Measurements from ENCODE around the gene DENND11. TPM values are rescaled to one million over a fixed set of nuclear protein-coding genes. Genes with fewer than 3 reads are reported as not detected.
A peak's percentile ranks its signal among the peaks of the same experiment; 100 is the strongest.

DENND11 gene
- total and polyA plus RNA-seq, 11 donors: 3.5 to 15.3 (median 8.4) TPM

DNA sequence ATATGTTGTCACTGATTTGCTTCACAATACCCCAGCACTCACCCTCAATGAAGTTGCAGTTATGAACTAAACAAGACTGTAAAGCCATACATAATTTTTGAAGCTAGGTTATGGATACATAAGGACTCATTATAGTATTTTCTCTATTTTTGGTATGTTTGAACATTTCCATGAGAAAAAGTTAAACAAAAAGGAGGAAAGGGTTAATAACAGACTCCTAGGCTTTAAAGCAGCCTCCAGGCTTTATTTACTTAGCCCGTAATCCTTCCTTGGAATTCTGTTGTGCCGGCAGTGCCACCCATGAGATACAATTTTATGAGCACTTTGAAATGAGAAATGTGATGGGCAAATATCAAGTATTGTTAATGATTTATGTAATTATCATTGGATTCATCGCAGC lies 2.1 kb upstream of the DENND11 start:
- H3K4me3 ChIP-seq: no peak overlapping the region
- TF ChIP-seq POLR2A (IDR thresholded peaks at IDR 0.05): no peak
- TF ChIP-seq, protein P1, sequence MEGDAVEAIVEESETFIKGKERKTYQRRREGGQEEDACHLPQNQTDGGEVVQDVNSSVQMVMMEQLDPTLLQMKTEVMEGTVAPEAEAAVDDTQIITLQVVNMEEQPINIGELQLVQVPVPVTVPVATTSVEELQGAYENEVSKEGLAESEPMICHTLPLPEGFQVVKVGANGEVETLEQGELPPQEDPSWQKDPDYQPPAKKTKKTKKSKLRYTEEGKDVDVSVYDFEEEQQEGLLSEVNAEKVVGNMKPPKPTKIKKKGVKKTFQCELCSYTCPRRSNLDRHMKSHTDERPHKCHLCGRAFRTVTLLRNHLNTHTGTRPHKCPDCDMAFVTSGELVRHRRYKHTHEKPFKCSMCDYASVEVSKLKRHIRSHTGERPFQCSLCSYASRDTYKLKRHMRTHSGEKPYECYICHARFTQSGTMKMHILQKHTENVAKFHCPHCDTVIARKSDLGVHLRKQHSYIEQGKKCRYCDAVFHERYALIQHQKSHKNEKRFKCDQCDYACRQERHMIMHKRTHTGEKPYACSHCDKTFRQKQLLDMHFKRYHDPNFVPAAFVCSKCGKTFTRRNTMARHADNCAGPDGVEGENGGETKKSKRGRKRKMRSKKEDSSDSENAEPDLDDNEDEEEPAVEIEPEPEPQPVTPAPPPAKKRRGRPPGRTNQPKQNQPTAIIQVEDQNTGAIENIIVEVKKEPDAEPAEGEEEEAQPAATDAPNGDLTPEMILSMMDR (IDR thresholded peaks at IDR 0.05): no peak
- no peaks in the 10 kb centered on the region for H3K27me3 ChIP-seq
- 85 to 89% (median 88%) methylated on average over 3 of the region's 3 CpGs for WGBS, 4 donors
- DNase-seq (no peak), ATAC-seq (no peak)
- no peak overlapping the region for H3K27ac ChIP-seq
- H3K9me3 ChIP-seq: no peaks in the 10 kb centered on the region
- intact Hi-C loops (cut with DNase I): loop anchor here in 1 of 10 donors (5.0 kb wide), 1 partner anchor 52 kb away; no protein-coding TSS in a partner anchor
- no peaks in the 10 kb centered on the region for H3K36me3 ChIP-seq
- H3K4me1 ChIP-seq: peaks cover 0 to 28% (median 14%) of the 10 kb centered on the region in 12 donors

GRCh38 chr7:141702892-141703291 lies 926 bp upstream of the DENND11 start:
- no peak for TF ChIP-seq POLR2A (IDR thresholded peaks at IDR 0.05)
- TF ChIP-seq, protein P1 (IDR thresholded peaks at IDR 0.05): no peak
- Histone ChIP-seq H3K4me1 (peaks cover 0 to 38% (median 16%) of the 10 kb centered on the region in 12 donors), H3K36me3 (no peaks in the 10 kb centered on the region), H3K4me3 (peak overlapping the region in 10 of 12 donors; percentile 52 to 97 (median 75)), H3K27me3 (no peaks in the 10 kb centered on the region), H3K9me3 (no peaks in the 10 kb centered on the region), H3K27ac (peak overlapping the region in 1 of 12 donors; percentile 75)
- DNase-seq (no peak), ATAC-seq (no peak)
- intact Hi-C loops (cut with DNase I): loop anchor here in 2 of 10 donors (2.0 to 5.0 kb wide), 2 partner anchors 34 to 51 kb away; no protein-coding TSS in a partner anchor
- 31 to 53% (median 44%) methylated on average over 4 of the region's 4 CpGs for WGBS, 4 donors

DNA sequence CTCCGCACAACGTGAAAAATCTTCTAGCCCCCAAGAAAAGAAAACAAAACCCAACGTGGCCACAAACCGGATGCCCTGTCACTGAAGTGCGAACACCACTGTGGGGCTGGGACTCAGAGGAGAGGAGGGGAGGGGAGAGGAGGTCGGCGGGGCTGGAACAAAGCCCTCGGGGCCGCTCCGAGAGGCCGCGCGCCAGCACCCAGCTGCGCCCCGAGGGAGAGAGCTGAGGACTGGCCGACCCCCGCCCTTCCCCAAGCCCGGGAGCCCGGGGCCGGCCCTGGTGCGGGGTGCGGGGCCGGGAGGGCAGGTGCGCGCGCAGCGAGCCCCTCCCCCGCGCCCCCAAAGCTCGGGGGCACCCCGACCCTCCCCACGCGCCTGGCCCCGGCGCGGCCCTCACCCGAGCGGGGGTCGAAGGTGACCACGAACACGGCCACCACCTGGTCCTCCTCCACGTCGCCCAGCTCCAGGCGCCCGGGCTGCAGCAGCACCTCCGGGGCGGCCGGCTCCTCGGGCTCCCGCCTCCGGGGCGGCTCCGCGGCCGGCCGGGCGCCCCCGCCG lies 398 bp downstream of the DENND11 start:
- peaks cover 0 to 50% (median 23%) of the 10 kb centered on the region in 12 donors for H3K4me1 ChIP-seq
- H3K9me3 ChIP-seq: no peaks in the 10 kb centered on the region
- WGBS, 4 donors: 0 to 1% (median 1%) methylated on average over 40 to 59 of the region's 59 CpGs
- TF ChIP-seq, protein P1 (IDR thresholded peaks at IDR 0.05): no peak
- no peak for TF ChIP-seq POLR2A (IDR thresholded peaks at IDR 0.05)
- H3K4me3 ChIP-seq: peak overlapping the region; percentile 65 to 98 (median 82)
- peak overlapping the region; percentile 47 to 90 (median 86) for H3K27ac ChIP-seq
- no peaks in the 10 kb centered on the region for H3K36me3 ChIP-seq
- ATAC-seq (peak; percentile 50 to 69 (median 66)), DNase-seq (peak; percentile 38 to 67 (median 50))
- intact Hi-C loops (cut with DNase I): loop anchor here in 2 of 10 donors (2.0 to 5.0 kb wide), 2 partner anchors 35 to 49 kb away; no protein-coding TSS in a partner anchor
- H3K27me3 ChIP-seq: no peaks in the 10 kb centered on the region

DNA sequence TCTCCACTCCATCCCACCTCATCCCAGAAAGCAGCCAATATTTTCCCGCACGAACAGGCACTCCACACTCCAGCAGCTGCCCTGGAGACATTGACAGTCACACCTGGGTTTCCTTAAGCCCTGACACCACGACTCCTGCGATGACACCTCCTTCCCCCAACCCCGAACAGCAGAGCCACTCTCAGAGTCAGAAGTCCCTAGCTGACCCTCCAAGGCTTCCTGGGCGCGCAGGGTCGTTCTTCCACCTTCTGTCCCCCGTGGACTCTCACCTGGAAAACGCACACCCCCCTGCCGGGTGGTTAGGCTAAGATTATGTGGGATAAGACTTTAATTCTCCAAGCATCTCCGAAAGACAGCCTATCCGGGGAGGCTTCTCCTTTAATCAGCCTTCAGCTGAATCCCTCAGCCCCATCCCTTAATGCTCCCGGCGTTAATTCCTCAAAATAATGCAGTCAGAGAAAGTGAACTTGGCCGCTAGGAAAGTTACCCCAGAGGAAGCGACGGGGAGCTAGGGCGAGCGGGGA lies 1.1 kb downstream of the DENND11 start:
- intact Hi-C loops (cut with DNase I): loop anchor here in 1 of 10 donors (5.0 kb wide), 1 partner anchor 49 kb away; no protein-coding TSS in a partner anchor
- DNase-seq (no peak), ATAC-seq (peak in 3 of 4 donors; percentile 3 to 29 (median 19))
- H3K36me3 ChIP-seq: no peaks in the 10 kb centered on the region
- H3K27me3 ChIP-seq: no peaks in the 10 kb centered on the region
- H3K27ac ChIP-seq: peak overlapping the region; percentile 9 to 90 (median 86)
- peak overlapping the region; percentile 65 to 98 (median 82) for H3K4me3 ChIP-seq
- TF ChIP-seq POLR2A (IDR thresholded peaks at IDR 0.05): no peak
- TF ChIP-seq, protein P1 (IDR thresholded peaks at IDR 0.05): no peak
- H3K9me3 ChIP-seq: no peaks in the 10 kb centered on the region
- WGBS, 4 donors: 13 to 24% (median 17%) methylated on average over 18 to 20 of the region's 20 CpGs
- H3K4me1 ChIP-seq: peaks cover 0 to 57% (median 26%) of the 10 kb centered on the region in 12 donors

All from heart left ventricle (tissue), 16 donors.